Lung (tissue), 16 donors: Measurements from ENCODE around the gene RARA. TPM values are rescaled to one million over a fixed set of nuclear protein-coding genes. Genes with fewer than 3 reads are reported as not detected.

Experiments
- ATAC-seq: fragments of 200-7000 bp; cut with Tn5 transposase; one replicate; pipeline ENCODE4 v1.9.1; 2020; ENCODE audit warnings: moderate number of reproducible peaks; ENCODE audit not compliant: insufficient read depth, low FRiP score
- DNase-seq, 3 donors: peaks; one replicate each; pipeline ENCODE4 v3.0.0-alpha.2; 2013 to 2017
- H3K27ac ChIP-seq, 2 donors: one replicate each; pipeline ENCODE4 v1.5.1; 2013; ENCODE audit warnings: mild to moderate bottlenecking in 2 of 2, moderate library complexity in 2 of 2, control low read depth in 1 of 2, inconsistent platforms in 1 of 2, low read depth in 1 of 2, low read length in 1 of 2
- H3K27me3 ChIP-seq, 3 donors: one replicate each; pipeline ENCODE4 v1.5.1; 2013; ENCODE audit warnings: low read length in 2 of 3; ENCODE audit not compliant: control insufficient read depth in 3 of 3, insufficient read depth in 3 of 3
- H3K36me3 ChIP-seq, 4 donors: one replicate each; pipeline ENCODE4 v1.5.1; 2013; ENCODE audit warnings: low read length in 4 of 4, mild to moderate bottlenecking in 1 of 4, moderate library complexity in 1 of 4; ENCODE audit not compliant: control insufficient read depth in 4 of 4, insufficient read depth in 4 of 4
- H3K4me1 ChIP-seq, 5 donors: one replicate each; pipeline ENCODE4 v1.5.1; 2013; ENCODE audit warnings: low read length in 5 of 5, mild to moderate bottlenecking in 2 of 5, moderate library complexity in 1 of 5; ENCODE audit not compliant: control insufficient read depth in 5 of 5, insufficient read depth in 5 of 5
- H3K4me3 ChIP-seq: one replicate; pipeline ENCODE4 v1.5.1; 2013; ENCODE audit warnings: mild to moderate bottlenecking, control low read depth, moderate library complexity
- H3K9ac ChIP-seq, 2 donors: one replicate each; pipeline ENCODE4 v1.5.1; 2013; ENCODE audit warnings: low read length in 2 of 2, control low read depth in 1 of 2; ENCODE audit not compliant: insufficient read depth in 1 of 2
- H3K9me3 ChIP-seq, 4 donors: one replicate each; pipeline ENCODE4 v1.5.1; 2013; ENCODE audit warnings: low read length in 3 of 4, mild to moderate bottlenecking in 1 of 4, moderate library complexity in 1 of 4; ENCODE audit not compliant: control insufficient read depth in 4 of 4, insufficient read depth in 3 of 4
- CTCF ChIP-seq: IDR thresholded peaks from 2 replicates; pipeline ENCODE4 v1.5.1; 2012; ENCODE audit warnings: mild to moderate bottlenecking; ENCODE audit errors: control extremely low read depth, extremely low read depth
- WGBS, 2 donors: extraction: QIAGEN DNeasy Blood & Tissue Kit; methylation state at CpG; one replicate each; pipeline ENCODE4 v1.1.7; 2013; 5-methylcytosine and 5-hydroxymethylcytosine counted together
- long read RNA-seq, 5 donors: transcript quantifications; one replicate each; lab custom pipeline, GENCODE V29; 2026
- polyA plus RNA-seq, 2 donors: library from polyadenylated mRNA; stranded (reverse); fragments of 200-250 nt; gene quantifications; one replicate each; pipeline ENCODE4 v1.2.1, GENCODE V29; 2013
- total RNA-seq, 2 donors: library from RNA; depleted of rRNA in 1 of 2; stranded (reverse); fragments of >200 nt in 1 of 2; gene quantifications; one replicate each; pipeline ENCODE4 v1.2.1, GENCODE V29; 2014 to 2021
- donor health status: control.
- donor health status: control.
- donor health status: Bipolar disorder and iron deficiency.
- donor health status: healthy.
- donor health status: DM: yes; HTN: yes; CAD: no.

The RARA gene
- total RNA-seq (10 to 100 TPM; 36.4 to 75.3 TPM), polyA plus RNA-seq (10 to 100 TPM; 49.8 to 51.7 TPM)
- long read RNA-seq, donor 1, partial matches to known transcripts, result 35 of 43 reads
- long read RNA-seq, donor 1, other reads (novel, unspliced or antisense), result 0 of 43 reads
- long read RNA-seq, donor 2, partial matches to known transcripts, result 7 of 7 reads
- long read RNA-seq, donor 2, other reads (novel, unspliced or antisense), result 0 of 7 reads
- long read RNA-seq, donor 3, partial matches to known transcripts, result 0 of 2 reads
- long read RNA-seq, donor 3, other reads (novel, unspliced or antisense), result 0 of 2 reads
- long read RNA-seq, donor 4, partial matches to known transcripts, result 7 of 12 reads
- long read RNA-seq, donor 4, other reads (novel, unspliced or antisense), result 0 of 12 reads
- long read RNA-seq, donor 5, transcript RARA-202 (8 exons, 2,285 nt), result major isoform, 5 of 65 reads
- long read RNA-seq, donor 5, partial matches to known transcripts, result 55 of 65 reads
- long read RNA-seq, donor 5, other reads (novel, unspliced or antisense), result 0 of 65 reads

GRCh38 chr17:40309031-40309948 lies at the start of gene RARA:
Gene RARA, plus strand, starts transcription at chr17:40309180. Its CDS starts 22,039 bp downstream, at chr17:40331219.
- DNase-seq (peak; percentile 72 to 85 (median 76)), ATAC-seq (no peak)
- 8 to 11% methylated on average over 20 of the region's 20 CpGs for WGBS, 2 donors
- Histone ChIP-seq H3K9me3 (no peaks in the 10 kb centered on the region), H3K4me3 (no peak within 1 kb of the TSS), H3K27ac (peak within 1 kb of the TSS in 1 of 2 donors; percentile 82), H3K36me3 (no peaks in the 10 kb centered on the region), H3K27me3 (no peaks in the 10 kb centered on the region), H3K9ac (peak within 1 kb of the TSS; percentile 20 to 75), H3K4me1 (peaks cover 26 to 95% (median 69%) of the 10 kb centered on the region in 5 donors)
- TF ChIP-seq CTCF, result no peak

- no peak for TF ChIP-seq CTCF
- H3K27me3 ChIP-seq, result no peaks in the 10 kb centered on the region
- H3K4me3 ChIP-seq, result no peak overlapping the region
- ATAC-seq (no peak), DNase-seq (no peak)
- H3K9me3 ChIP-seq, result no peaks in the 10 kb centered on the region
- H3K4me1 ChIP-seq, result peaks cover 0 to 1% (median 0%) of the 10 kb centered on the region in 5 donors
- peaks cover 23 to 28% (median 24%) of the 10 kb centered on the region in 4 donors for H3K36me3 ChIP-seq
- H3K27ac ChIP-seq, result no peak overlapping the region
- no peak overlapping the region for H3K9ac ChIP-seq
- WGBS, 2 donors, result 95 to 96% methylated on average over 2 of the region's 2 CpGs
Measured at GRCh38 chr17:40259505-40259904, 49.5 kb upstream of the RARA start.

- no peaks in the 10 kb centered on the region for H3K27me3 ChIP-seq
- H3K4me3 ChIP-seq, result no peak overlapping the region
- peaks cover 32 to 35% (median 33%) of the 10 kb centered on the region in 4 donors for H3K36me3 ChIP-seq
- TF ChIP-seq CTCF, result no peak
- DNase-seq, result no peak
- no peaks in the 10 kb centered on the region for H3K4me1 ChIP-seq
- H3K9ac ChIP-seq, result no peak overlapping the region
- no peak for ATAC-seq
- H3K27ac ChIP-seq, result no peak overlapping the region
- no peaks in the 10 kb centered on the region for H3K9me3 ChIP-seq
- WGBS, 2 donors, result 90 to 96% methylated on average over 7 of the region's 7 CpGs
Measured at GRCh38 chr17:40260528-40260927, 48.5 kb upstream of the RARA start.
